Superior temporal gyrus (tissue), 1 donor: ENCODE results near the gene CYP4F12.

Experiments used
- DNase-seq: peaks from one replicate; pipeline ENCODE4 v3.0.0-alpha.2; 2016; ENCODE audit errors: extremely low spot score

Gene CYP4F12

GRCh38 chr19:15714638-15715037 lies 41.8 kb downstream of the CYP4F12 start:
- DNase-seq = no peak

- no peak for DNase-seq
Measured at GRCh38 chr19:15715642-15716041, 42.8 kb downstream of the CYP4F12 start.

GRCh38 chr19:15717809-15718208 lies 44.9 kb downstream of the CYP4F12 start:
- DNase-seq = no peak

- DNase-seq = no peak
Measured at GRCh38 chr19:15721268-15721667, 48.4 kb downstream of the CYP4F12 start.

- no peak for DNase-seq
Measured at GRCh38 chr19:15722956-15723355, 50.1 kb downstream of the CYP4F12 start.

- no peak for DNase-seq
Measured at GRCh38 chr19:15727724-15728123, 54.8 kb downstream of the CYP4F12 start, which contains the start of gene OR10H2. Gene OR10H2 (plus strand): TSS chr19:15728024. CDS start chr19:15728044, 20 bp downstream.

- DNase-seq = no peak
Measured at GRCh38 chr19:15730538-15730937, 57.7 kb downstream of the CYP4F12 start.

- no peak for DNase-seq
Measured at GRCh38 chr19:15732388-15732787, 59.5 kb downstream of the CYP4F12 start.

- DNase-seq = no peak
Measured at GRCh38 chr19:15733895-15734294, 61.0 kb downstream of the CYP4F12 start.

- no peak for DNase-seq
Measured at GRCh38 chr19:15737722-15738121, 64.8 kb downstream of the CYP4F12 start, which contains the start of gene OR10H3. Gene OR10H3 (plus strand): TSS chr19:15737985. CDS start chr19:15741393, 3,408 bp downstream.

- DNase-seq = no peak
Measured at GRCh38 chr19:15740785-15741184, 67.9 kb downstream of the CYP4F12 start.
